ENCODE data around the gene CIRBP.

CIRBP gene

DNA sequence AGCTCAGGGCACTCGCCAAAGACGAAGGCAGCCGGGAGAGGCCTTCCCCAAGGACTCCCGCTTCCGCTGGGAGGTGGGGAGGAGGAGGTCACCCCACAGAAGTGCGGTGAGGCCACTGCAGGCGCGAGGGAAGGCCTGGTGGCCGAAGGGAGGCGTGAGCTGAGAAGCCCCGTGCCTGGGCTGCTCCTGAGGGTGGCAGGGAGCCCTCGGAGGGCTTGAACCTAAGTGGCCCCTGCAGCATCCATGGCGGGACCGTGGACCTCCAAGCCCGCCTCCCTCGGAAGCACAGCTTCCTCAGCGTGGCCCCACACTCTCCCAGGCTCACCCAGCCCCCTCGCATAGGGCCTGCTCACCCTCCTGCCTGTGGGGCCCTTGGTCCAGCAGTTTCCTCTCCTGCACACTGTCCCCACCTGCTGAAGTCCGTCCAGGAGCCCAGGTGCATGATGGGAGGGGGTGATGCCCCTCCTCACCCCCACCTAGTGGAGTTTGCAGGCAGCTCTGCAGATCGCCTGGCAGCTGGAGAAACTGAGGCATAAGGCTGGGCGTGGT, 42.5 kb downstream of the CIRBP start:
- no peak for DNase-seq (ENCODE audit: low read depth)
- no peak overlapping the region for H3K4me3 ChIP-seq (ENCODE audit: low read length)
- TF ChIP-seq, protein P1, sequence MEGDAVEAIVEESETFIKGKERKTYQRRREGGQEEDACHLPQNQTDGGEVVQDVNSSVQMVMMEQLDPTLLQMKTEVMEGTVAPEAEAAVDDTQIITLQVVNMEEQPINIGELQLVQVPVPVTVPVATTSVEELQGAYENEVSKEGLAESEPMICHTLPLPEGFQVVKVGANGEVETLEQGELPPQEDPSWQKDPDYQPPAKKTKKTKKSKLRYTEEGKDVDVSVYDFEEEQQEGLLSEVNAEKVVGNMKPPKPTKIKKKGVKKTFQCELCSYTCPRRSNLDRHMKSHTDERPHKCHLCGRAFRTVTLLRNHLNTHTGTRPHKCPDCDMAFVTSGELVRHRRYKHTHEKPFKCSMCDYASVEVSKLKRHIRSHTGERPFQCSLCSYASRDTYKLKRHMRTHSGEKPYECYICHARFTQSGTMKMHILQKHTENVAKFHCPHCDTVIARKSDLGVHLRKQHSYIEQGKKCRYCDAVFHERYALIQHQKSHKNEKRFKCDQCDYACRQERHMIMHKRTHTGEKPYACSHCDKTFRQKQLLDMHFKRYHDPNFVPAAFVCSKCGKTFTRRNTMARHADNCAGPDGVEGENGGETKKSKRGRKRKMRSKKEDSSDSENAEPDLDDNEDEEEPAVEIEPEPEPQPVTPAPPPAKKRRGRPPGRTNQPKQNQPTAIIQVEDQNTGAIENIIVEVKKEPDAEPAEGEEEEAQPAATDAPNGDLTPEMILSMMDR (conservative IDR thresholded peaks at IDR 0.05; ENCODE audit: low read length) = no peak

DNA sequence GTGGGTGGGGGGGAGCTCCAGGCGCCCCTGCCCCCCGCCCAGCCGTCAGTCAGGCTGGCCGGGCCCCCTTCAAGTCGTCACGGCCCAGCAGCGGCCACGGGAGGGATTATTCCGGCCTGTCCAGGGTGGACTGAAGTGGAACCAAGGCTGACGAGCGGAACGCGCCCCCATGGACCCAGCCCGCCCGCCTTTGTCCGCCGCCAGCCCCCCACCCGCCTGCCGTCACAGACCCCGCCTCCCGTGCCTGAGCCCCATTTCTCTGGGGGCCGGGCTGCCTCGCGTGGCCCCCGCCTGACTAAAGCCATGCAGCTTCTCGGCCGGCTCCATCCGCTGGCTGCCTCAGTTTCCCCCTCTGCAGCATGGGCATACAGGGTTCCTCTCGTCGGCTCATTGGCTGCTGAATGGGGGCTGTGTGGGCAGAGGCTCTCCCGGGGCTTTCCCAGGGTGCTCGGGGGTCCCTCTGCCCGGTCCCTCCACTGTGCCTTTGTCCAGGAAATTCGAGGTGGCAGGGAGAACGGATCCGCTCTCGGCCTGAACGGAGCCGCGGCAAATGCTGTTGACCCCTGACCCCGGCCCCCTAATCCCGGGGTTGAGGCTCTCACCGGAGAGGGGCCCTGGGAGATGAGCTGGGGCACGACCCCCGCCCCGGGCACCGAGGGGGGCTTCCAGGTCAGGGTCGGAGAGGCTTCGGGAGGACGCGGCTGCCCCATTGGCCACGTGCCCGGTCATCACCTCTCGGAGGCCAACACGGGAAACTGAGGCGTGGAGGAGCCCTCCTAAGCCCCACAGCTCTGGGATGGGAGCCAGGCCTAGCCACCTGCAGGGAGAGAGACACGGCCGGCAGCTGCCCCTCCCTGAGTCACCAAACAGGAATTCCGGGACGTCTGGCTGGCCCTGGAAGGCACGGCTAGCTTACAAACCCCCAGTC, 43.9 kb downstream of the CIRBP start:
- peak; percentile 42 for DNase-seq (ENCODE audit: low read depth)
- H3K4me3 ChIP-seq (ENCODE audit: low read length) = no peak overlapping the region
- TF ChIP-seq, protein P1 (conservative IDR thresholded peaks at IDR 0.05; ENCODE audit: low read length) = no peak

DNA sequence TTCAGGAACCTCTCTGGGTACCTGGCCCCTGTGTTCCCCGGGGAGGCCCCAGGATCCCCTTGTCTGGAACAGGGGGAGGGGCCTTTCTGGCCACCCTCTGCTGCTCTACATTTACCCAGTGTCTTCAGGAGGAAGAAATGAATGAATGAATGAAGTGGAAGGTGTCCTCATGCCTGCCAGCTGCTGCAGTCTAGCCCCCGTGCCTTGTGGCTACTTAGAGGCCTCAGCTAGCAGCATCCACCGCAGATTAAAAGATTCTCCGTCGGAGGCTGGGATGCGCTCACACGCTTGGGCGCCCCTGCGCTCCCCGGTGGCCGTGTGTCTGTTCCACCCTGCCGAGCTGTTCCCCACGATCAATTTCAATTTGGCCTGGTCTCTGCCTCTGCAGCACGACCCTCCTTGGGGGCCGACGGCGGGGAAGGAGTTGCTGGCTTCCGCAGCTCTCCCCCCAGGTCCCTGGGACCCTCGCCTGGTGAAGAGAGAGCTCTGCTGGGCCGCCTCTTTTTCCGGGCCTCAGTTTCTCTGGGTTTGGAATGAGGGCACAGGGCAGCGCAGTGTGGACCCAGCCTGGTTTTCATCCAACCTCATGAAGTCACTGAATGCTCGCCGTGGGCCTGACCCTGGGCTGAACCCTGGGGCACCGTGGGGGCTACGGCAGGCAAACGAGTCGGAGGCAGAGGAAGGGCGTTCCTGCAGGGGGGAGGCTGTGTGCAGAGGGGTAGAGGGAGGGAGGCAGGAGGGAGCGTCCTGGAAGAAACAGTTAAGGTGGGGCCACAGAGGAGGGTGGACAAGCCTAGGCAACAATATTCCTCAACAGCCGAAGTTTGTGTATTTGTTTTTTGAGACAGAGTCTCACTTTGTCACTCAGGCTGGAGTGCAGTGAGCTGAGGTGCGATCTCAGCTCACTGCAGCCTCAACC, 44.8 kb downstream of the CIRBP start:
- TF ChIP-seq, protein P1 (conservative IDR thresholded peaks at IDR 0.05; ENCODE audit: low read length) = no peak
- no peak for DNase-seq (ENCODE audit: low read depth)
- no peak overlapping the region for H3K4me3 ChIP-seq (ENCODE audit: low read length)

DNA sequence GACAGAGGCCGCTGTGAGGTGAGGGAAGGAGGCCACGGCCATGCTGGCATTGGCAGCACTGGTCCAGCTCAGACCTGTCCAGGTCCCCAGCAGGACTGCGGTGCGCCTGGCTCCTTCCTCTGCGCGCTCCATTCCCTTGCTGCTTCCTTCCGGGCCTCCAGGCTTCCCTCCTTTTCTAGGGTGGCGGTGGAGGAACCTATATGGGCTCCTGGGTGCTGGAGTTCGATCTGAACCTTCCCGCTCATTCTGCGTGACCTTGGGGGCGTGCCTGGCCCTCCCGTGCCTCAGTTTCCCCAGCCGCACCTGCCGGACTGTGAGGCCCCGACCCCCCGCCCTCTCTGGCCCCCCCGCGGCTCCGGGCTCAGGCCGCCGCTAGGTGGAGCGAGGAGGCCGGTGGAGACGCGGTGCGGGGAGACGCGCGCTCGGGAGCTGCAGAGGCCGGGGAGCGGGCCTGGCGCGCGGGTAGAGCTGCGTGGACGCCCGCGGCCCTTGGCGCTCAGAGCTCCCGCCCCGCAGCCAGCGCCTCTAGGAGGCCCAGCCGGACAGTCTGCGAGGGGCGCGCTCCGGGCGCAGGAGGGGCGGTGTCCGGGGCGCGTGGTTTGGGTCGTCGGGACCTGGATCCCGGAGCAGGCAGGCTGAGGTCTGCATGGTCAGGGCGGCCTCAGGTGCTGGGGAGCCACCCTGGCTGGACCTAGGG, 46.5 kb downstream of the CIRBP start:
- peak; percentile 43 for DNase-seq (ENCODE audit: low read depth)
- TF ChIP-seq, protein P1 (conservative IDR thresholded peaks at IDR 0.05; ENCODE audit: low read length) = peak; percentile 22; the same call in 1 of the 2 replicates
- H3K4me3 ChIP-seq (ENCODE audit: low read length) = no peak overlapping the region

DNA sequence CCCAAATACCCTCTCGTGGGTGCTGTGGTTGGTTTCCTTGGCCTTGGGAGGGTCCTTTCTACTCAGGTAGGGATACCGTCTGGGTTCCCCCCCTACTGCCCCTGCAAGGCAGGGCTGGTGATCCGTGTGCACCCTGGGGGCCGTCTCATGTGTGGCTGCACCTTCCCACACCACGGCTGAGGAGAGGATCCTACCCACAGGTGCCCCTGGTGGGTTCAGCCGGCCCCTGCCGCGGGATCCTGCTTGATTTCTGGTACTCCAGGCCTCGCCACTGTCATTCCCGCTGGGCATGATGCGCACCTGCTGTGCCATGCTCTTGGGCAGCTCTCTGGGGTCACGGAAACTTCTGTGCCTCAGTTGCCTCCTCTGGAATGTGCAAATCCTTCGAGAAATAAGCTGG, 47.3 kb downstream of the CIRBP start:
- DNase-seq (ENCODE audit: low read depth) = no peak
- no peak overlapping the region for H3K4me3 ChIP-seq (ENCODE audit: low read length)
- TF ChIP-seq, protein P1 (conservative IDR thresholded peaks at IDR 0.05; ENCODE audit: low read length) = no peak

DNA sequence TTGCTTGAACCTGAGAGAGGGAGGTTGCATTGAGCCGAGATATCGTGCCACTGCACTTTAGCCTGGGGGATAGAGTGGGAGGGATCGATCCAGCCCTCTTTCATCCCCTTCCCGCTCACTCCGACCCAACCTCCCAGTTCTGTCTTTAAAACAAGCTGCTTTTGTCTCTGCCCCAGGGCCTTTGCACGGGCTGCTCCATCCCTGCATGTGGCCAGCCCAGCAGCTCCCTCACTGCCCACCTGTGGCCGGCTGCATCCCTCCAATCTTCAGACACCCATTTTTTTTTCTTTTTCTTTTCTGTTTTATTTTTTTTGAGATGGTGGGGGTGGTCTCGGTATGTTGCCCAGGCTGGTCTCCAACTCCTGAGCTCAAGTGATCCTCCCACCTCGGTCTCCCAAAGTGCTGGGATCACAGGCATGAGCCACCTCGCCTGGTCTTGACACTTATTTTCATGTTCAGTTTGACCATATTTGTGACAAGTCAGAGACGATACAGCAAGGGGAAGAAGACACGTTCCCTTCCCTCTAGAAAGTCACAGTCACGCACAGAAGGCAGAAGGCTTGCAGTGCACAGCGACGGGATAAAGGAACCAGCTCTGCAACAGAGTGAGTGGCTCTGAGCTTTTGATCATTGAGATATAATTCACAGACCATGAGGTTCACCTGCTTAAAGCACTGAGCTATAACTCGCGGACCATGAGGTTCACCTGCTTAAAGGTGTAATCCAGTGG, 48.3 kb downstream of the CIRBP start:
- TF ChIP-seq, protein P1 (conservative IDR thresholded peaks at IDR 0.05; ENCODE audit: low read length) = no peak
- no peak for DNase-seq (ENCODE audit: low read depth)
- no peak overlapping the region for H3K4me3 ChIP-seq (ENCODE audit: low read length)
